OCI-LY3 (cell line): Measurements from ENCODE around the gene ZNF275.
"Not testable (repeated sequence)": the region's sequence is repeated elsewhere in the genome, so short reads cannot be mapped to it uniquely, and the experiment has no call there.

Source experiments
- H2AFZ ChIP-seq: fragments of 200-600, 300-600 bp; shearing (Covaris generic); 2 replicates; pipeline ENCODE4 v1.6.0; 2014; ENCODE audit warnings: antibody characterized with exemption, low read depth, low read length
- H3K27ac ChIP-seq: fragments of 200-600, 300-600 bp; sonication (generic); 2 replicates; pipeline ENCODE4 v1.5.1; 2014; ENCODE audit warnings: mild to moderate bottlenecking, low read length, moderate library complexity, mixed read lengths
- H3K27me3 ChIP-seq: fragments of 200-600, 300-600 bp; sonication (generic); 2 replicates; pipeline ENCODE4 v1.6.1; 2014; ENCODE audit warnings: low read depth, low read length, mixed read lengths
- H3K36me3 ChIP-seq: fragments of 200-600, 300-600 bp; sonication (generic); replicated peaks from 2 replicates; pipeline ENCODE3; 2014; ENCODE audit warnings: low read depth, low read length, mixed read lengths
- H3K4me1 ChIP-seq: fragments of 300-600, 200-600 bp; sonication (generic); 2 replicates; pipeline ENCODE4 v1.6.1; 2014; ENCODE audit warnings: low read length, mixed read lengths
- H3K4me2 ChIP-seq: fragments of 200-600, 300-600 bp; sonication (generic); 2 replicates; pipeline ENCODE4 v1.6.1; 2014; ENCODE audit warnings: low read length, mixed read lengths
- H3K4me3 ChIP-seq: fragments of 300-600, 200-600 bp; sonication (generic); 2 replicates; pipeline ENCODE4 v1.5.1; 2014; ENCODE audit warnings: antibody characterized with exemption, mild to moderate bottlenecking, low read length, moderate library complexity
- H3K79me2 ChIP-seq: fragments of 300-600, 200-600 bp; shearing (Covaris generic); 2 replicates; pipeline ENCODE4 v1.6.1; 2014; ENCODE audit warnings: mild to moderate bottlenecking, low read length, mixed read lengths
- H3K9ac ChIP-seq: fragments of 300-600, 200-600 bp; shearing (Covaris generic); 2 replicates; pipeline ENCODE4 v1.6.0; 2014; ENCODE audit warnings: mild to moderate bottlenecking, low read length, moderate library complexity
- H3K9me3 ChIP-seq: fragments of 200-600, 300-600 bp; shearing (Covaris generic); 2 replicates; pipeline ENCODE4 v1.6.1; 2014; ENCODE audit warnings: low read length, mixed read lengths; ENCODE audit not compliant: insufficient read depth
- H4K20me1 ChIP-seq: fragments of 200-600, 300-600 bp; sonication (generic); 2 replicates; pipeline ENCODE4 v1.6.1; 2016; ENCODE audit warnings: low read length, mixed read lengths; ENCODE audit not compliant: insufficient read depth
- CTCF ChIP-seq: fragments of 200-600, 300-600 bp; sonication (generic); IDR thresholded peaks from 2 replicates; pipeline ENCODE4 v1.5.1; 2014; ENCODE audit warnings: antibody characterized with exemption, low read length, low read depth
- EZH2phosphoT487 ChIP-seq: fragments of 200-600 bp; shearing (Covaris generic); IDR thresholded peaks from 2 replicates; pipeline ENCODE4 v1.6.1; 2018; ENCODE audit warnings: antibody characterized with exemption, mixed run types, low read depth

Gene ZNF275

GRCh38 chrX:153386097-153386496 is 52.1 kb downstream of the ZNF275 start:
- Histone ChIP-seq H3K4me3 (no peak overlapping the region), H3K79me2 (no peaks in the 10 kb centered on the region), H3K27me3 (no peaks in the 10 kb centered on the region), H3K9ac (no peak overlapping the region), H2AFZ (no peak overlapping the region), H3K4me1 (no peaks in the 10 kb centered on the region), H3K27ac (no peak overlapping the region), H4K20me1 (no peaks in the 10 kb centered on the region), H3K36me3 (no peaks in the 10 kb centered on the region), H3K9me3 (no peaks in the 10 kb centered on the region), H3K4me2 (no peak overlapping the region)
- TF ChIP-seq CTCF (no peak), EZH2phosphoT487 (no peak)

- H4K20me1 ChIP-seq, result no peaks in the 10 kb centered on the region
- H2AFZ ChIP-seq, result no peak overlapping the region
- no peaks in the 10 kb centered on the region for H3K36me3 ChIP-seq
- no peak overlapping the region for H3K4me3 ChIP-seq
- no peaks in the 10 kb centered on the region for H3K27me3 ChIP-seq
- H3K9me3 ChIP-seq, result no peaks in the 10 kb centered on the region
- H3K27ac ChIP-seq, result no peak overlapping the region
- H3K4me2 ChIP-seq, result no peak overlapping the region
- no peak overlapping the region for H3K9ac ChIP-seq
- no peaks in the 10 kb centered on the region for H3K4me1 ChIP-seq
- no peaks in the 10 kb centered on the region for H3K79me2 ChIP-seq
- TF ChIP-seq EZH2phosphoT487 (no peak), CTCF (no peak)
Measured at GRCh38 chrX:153387345-153387744, 53.4 kb downstream of the ZNF275 start.

GRCh38 chrX:153387987-153388721 is 54.2 kb downstream of the ZNF275 start:
- Histone ChIP-seq H3K4me1 (no peaks in the 10 kb centered on the region), H3K9me3 (no peaks in the 10 kb centered on the region), H3K9ac (no peak overlapping the region), H3K4me2 (no peak overlapping the region), H3K4me3 (no peak overlapping the region), H4K20me1 (no peaks in the 10 kb centered on the region), H3K27ac (no peak overlapping the region), H3K79me2 (no peaks in the 10 kb centered on the region), H3K27me3 (no peaks in the 10 kb centered on the region), H3K36me3 (no peaks in the 10 kb centered on the region), H2AFZ (no peak overlapping the region)
- TF ChIP-seq CTCF (no peak), EZH2phosphoT487 (no peak)

GRCh38 chrX:153388722-153389459 is 54.9 kb downstream of the ZNF275 start:
- Histone ChIP-seq H3K9ac (no peak overlapping the region), H3K27ac (no peak overlapping the region), H2AFZ (no peak overlapping the region), H3K36me3 (no peaks in the 10 kb centered on the region), H3K79me2 (no peaks in the 10 kb centered on the region), H3K4me2 (no peak overlapping the region), H3K4me3 (no peak overlapping the region), H3K9me3 (no peaks in the 10 kb centered on the region), H3K4me1 (no peaks in the 10 kb centered on the region), H4K20me1 (no peaks in the 10 kb centered on the region), H3K27me3 (no peaks in the 10 kb centered on the region)
- TF ChIP-seq CTCF (no peak), EZH2phosphoT487 (no peak)

- not testable (repeated sequence) for H2AFZ ChIP-seq, H3K9ac ChIP-seq, H3K79me2 ChIP-seq, H3K36me3 ChIP-seq, H3K9me3 ChIP-seq, H3K27ac ChIP-seq, H3K4me2 ChIP-seq, H3K4me1 ChIP-seq, H3K4me3 ChIP-seq, H3K27me3 ChIP-seq, H4K20me1 ChIP-seq
Measured at GRCh38 chrX:153389460-153389768, 55.5 kb downstream of the ZNF275 start.
